ENCODE data around the gene BMP4.

DNA sequence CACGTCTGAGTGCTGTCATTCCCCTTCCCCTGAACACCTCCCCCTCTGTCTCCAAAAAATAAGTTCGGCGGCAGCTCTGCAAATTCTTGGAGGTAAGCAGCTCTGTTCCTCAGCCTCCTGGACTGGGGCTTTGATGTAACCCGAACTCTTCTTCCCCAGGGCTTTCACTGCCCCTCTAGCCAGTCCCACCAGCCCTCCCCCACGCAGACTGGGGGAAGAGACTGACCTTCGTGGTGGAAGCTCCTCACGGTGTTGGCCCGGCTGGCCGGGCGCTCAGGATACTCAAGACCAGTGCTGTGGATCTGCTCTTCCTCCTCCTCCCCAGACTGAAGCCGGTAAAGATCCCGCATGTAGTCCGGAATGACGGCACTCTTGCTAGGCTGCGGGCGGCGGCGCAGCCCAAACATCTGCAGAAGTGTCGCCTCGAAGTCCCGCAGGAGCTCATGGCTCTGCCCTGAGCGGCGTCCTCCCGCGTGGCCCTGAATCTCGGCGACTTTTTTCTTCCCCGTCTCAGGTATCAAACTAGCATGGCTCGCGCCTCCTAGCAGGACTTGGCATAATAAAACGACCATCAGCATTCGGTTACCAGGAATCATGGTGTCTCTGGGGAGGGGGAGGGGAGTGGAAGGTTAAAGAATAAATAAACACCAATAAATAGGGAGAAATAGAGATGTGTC, 4.9 kb downstream of the BMP4 start:
- TF ChIP-seq, protein P1, sequence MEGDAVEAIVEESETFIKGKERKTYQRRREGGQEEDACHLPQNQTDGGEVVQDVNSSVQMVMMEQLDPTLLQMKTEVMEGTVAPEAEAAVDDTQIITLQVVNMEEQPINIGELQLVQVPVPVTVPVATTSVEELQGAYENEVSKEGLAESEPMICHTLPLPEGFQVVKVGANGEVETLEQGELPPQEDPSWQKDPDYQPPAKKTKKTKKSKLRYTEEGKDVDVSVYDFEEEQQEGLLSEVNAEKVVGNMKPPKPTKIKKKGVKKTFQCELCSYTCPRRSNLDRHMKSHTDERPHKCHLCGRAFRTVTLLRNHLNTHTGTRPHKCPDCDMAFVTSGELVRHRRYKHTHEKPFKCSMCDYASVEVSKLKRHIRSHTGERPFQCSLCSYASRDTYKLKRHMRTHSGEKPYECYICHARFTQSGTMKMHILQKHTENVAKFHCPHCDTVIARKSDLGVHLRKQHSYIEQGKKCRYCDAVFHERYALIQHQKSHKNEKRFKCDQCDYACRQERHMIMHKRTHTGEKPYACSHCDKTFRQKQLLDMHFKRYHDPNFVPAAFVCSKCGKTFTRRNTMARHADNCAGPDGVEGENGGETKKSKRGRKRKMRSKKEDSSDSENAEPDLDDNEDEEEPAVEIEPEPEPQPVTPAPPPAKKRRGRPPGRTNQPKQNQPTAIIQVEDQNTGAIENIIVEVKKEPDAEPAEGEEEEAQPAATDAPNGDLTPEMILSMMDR (IDR thresholded peaks at IDR 0.05), result no peak
- TF ChIP-seq POLR2AphosphoS5 (IDR thresholded peaks at IDR 0.05; ENCODE audit: insufficient read depth in 1 of 2, low read depth in 1 of 2), result no peak

All from vagina (tissue), 2 donors.